ENCODE measurements around the gene SPATA24.

Gene SPATA24

DNA sequence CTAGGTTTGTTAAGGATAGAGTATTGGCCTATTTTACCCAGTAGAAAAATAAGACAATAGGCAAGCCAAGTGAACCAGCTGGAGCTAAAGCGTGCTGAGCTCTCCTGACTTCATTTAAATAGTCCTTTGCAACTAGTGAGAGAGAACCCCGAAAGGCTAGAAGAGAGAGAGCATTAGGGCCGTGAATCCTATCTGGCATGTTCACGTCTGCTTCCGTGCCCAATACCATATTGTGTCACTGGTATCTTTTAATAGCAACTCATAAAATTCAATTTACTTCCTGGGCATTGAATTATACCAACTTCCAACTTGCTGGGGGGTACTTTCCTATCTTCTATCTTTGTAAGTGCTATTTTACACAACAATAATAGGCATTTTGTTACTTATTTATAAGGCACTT is 21.6 kb upstream of the SPATA24 start:
- H3K4me1 ChIP-seq (ENCODE audit: low read length) = no peaks in the 10 kb centered on the region
- no peaks in the 10 kb centered on the region for H3K36me3 ChIP-seq (replicated peaks; ENCODE audit: insufficient read depth, low read length)
- H3K9ac ChIP-seq (ENCODE audit: low read length) = no peak overlapping the region
- no peaks in the 10 kb centered on the region for H3K27me3 ChIP-seq (replicated peaks; ENCODE audit: insufficient read depth, low read length)
- H3K79me2 ChIP-seq (ENCODE audit: low read length) = no peaks in the 10 kb centered on the region
- no peak overlapping the region for H2AFZ ChIP-seq (ENCODE audit: low read length)
- H3F3A ChIP-seq (ENCODE audit: insufficient read depth, low read length) = no peaks in the 10 kb centered on the region
- H4K20me1 ChIP-seq (ENCODE audit: insufficient read depth, low read length) = no peaks in the 10 kb centered on the region
- DNase-seq = no peak
- no peaks in the 10 kb centered on the region for H3K9me3 ChIP-seq (replicated peaks; ENCODE audit: insufficient read depth, low read length)
- no peak overlapping the region for H3K4me3 ChIP-seq (ENCODE audit: low read length)
- no peak for TF ChIP-seq EZH2phosphoT487 (IDR thresholded peaks at IDR 0.05; ENCODE audit: low read length)
- H3K4me2 ChIP-seq (ENCODE audit: low read depth, low read length) = no peak overlapping the region
- no peaks in the 10 kb centered on the region for H3K9me2 ChIP-seq (replicated peaks; ENCODE audit: insufficient read depth, low read length)
- no peak overlapping the region for H3K27ac ChIP-seq (ENCODE audit: low read length)

DNA sequence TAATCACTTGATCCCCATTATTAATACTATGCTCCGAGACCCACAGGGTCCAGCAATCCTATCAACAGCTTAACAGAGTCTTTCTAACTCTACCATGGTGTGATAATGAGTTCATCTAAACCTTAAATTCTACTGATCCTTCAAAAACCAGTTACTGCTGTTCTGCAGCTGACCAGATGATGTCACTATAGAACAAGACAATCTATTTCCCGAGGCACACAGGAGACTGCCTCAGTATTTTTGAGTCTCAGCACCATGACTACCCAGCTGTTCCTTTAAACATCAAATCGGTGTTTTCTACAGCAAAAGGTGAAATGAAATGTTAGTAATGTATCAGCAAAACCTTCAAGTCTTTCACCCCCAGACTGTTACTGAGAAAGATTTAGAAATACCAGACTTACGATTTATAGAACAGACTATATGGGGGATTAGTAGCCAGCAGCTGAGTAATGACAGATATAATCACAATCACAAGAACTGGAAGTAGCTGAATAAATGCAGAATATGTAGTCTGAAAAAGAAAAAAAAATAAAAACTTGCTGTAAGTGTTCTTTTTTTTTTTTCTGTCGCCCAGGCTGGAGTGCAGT is 18.5 kb upstream of the SPATA24 start:
- TF ChIP-seq EZH2phosphoT487 (IDR thresholded peaks at IDR 0.05; ENCODE audit: low read length) = no peak
- TF ChIP-seq, protein P1, sequence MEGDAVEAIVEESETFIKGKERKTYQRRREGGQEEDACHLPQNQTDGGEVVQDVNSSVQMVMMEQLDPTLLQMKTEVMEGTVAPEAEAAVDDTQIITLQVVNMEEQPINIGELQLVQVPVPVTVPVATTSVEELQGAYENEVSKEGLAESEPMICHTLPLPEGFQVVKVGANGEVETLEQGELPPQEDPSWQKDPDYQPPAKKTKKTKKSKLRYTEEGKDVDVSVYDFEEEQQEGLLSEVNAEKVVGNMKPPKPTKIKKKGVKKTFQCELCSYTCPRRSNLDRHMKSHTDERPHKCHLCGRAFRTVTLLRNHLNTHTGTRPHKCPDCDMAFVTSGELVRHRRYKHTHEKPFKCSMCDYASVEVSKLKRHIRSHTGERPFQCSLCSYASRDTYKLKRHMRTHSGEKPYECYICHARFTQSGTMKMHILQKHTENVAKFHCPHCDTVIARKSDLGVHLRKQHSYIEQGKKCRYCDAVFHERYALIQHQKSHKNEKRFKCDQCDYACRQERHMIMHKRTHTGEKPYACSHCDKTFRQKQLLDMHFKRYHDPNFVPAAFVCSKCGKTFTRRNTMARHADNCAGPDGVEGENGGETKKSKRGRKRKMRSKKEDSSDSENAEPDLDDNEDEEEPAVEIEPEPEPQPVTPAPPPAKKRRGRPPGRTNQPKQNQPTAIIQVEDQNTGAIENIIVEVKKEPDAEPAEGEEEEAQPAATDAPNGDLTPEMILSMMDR (IDR thresholded peaks at IDR 0.05; ENCODE audit: low read length) = peak; percentile 90
- TF ChIP-seq EZH2 (optimal IDR thresholded peaks at IDR 0.05; ENCODE audit: low read depth, low read length) = no peak
- Histone ChIP-seq H3K4me3 (ENCODE audit: low read length) (no peak overlapping the region), H2AFZ (ENCODE audit: low read length) (no peak overlapping the region), H3K4me1 (ENCODE audit: low read length) (peaks cover 14% of the 10 kb centered on the region), H3F3A (ENCODE audit: insufficient read depth, low read length) (no peaks in the 10 kb centered on the region; the same call in 1 of the 2 replicates), H3K27me3 (replicated peaks; ENCODE audit: insufficient read depth, low read length) (no peaks in the 10 kb centered on the region), H3K9me3 (replicated peaks; ENCODE audit: insufficient read depth, low read length) (no peaks in the 10 kb centered on the region), H3K36me3 (replicated peaks; ENCODE audit: insufficient read depth, low read length) (no peaks in the 10 kb centered on the region), H3K9me2 (replicated peaks; ENCODE audit: insufficient read depth, low read length) (no peaks in the 10 kb centered on the region), H3K9ac (ENCODE audit: low read length) (no peak overlapping the region), H4K20me1 (ENCODE audit: insufficient read depth, low read length) (no peaks in the 10 kb centered on the region), H3K27ac (ENCODE audit: low read length) (no peak overlapping the region), H3K79me2 (ENCODE audit: low read length) (no peaks in the 10 kb centered on the region), H3K4me2 (ENCODE audit: low read depth, low read length) (no peak overlapping the region)
- DNase-seq = peak; percentile 82

DNA sequence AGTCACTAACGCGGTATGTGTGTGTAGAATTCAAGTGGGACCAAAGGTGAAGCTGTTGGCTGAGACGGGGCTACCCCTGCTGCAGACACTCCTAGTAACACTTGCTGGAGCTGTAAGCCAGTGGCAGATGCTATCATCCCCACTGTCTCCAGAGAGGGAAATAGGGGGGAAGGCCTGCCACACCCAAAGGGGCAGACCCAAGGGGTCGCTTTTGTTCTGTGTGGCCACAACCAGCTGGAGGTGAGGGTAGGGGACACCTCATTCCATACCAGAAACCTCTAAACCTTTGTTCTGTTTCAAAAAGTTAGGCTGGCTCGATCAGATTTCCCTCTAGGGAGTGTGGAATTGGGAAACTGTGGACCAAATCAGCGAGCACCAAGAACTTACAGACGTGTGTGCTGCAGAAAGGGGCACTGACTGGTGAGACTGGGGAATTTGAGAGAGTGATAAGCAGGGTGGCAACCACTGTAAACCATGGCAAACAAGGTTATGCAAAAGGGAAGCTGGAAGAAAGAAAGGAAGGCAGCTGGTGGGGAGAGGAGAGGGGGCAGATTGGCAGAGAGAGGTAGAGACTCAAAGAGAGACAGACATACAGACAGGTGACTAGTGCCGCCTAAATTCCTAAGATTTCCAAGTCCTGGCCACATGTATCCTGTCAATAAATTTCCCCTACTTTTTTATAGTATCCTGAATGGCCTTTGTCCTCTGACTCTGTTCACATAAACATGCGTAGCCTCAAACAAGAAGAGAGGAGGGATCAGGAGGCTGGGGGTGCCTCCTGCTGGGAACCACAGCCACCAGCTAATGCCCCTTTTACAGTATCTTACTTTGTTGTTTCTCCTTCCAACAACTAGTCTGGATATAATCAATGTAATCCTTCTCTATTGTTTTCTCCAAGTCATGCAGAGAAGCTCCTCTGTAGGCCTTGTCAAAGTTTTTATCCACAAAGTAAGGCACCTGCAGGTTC is 15.6 kb upstream of the SPATA24 start:
- Histone ChIP-seq H3K9me3 (replicated peaks; ENCODE audit: insufficient read depth, low read length) (no peaks in the 10 kb centered on the region), H3K27ac (ENCODE audit: low read length) (no peak overlapping the region), H2AFZ (ENCODE audit: low read length) (no peak overlapping the region), H3K36me3 (replicated peaks; ENCODE audit: insufficient read depth, low read length) (no peaks in the 10 kb centered on the region), H3K27me3 (replicated peaks; ENCODE audit: insufficient read depth, low read length) (no peaks in the 10 kb centered on the region), H4K20me1 (ENCODE audit: insufficient read depth, low read length) (no peaks in the 10 kb centered on the region), H3K4me1 (ENCODE audit: low read length) (peaks cover 38% of the 10 kb centered on the region), H3K79me2 (ENCODE audit: low read length) (no peaks in the 10 kb centered on the region), H3K4me2 (ENCODE audit: low read depth, low read length) (no peak overlapping the region), H3K9me2 (replicated peaks; ENCODE audit: insufficient read depth, low read length) (no peaks in the 10 kb centered on the region), H3K4me3 (ENCODE audit: low read length) (no peak overlapping the region), H3F3A (ENCODE audit: insufficient read depth, low read length) (peaks cover 19% of the 10 kb centered on the region), H3K9ac (ENCODE audit: low read length) (no peak overlapping the region)
- DNase-seq = no peak
- TF ChIP-seq EZH2 (optimal IDR thresholded peaks at IDR 0.05; ENCODE audit: low read depth, low read length) = no peak
- TF ChIP-seq, protein P1 (IDR thresholded peaks at IDR 0.05; ENCODE audit: low read length) = no peak

All from MM.1S (cell line).